NCI-H2107 treated with DMSO at 0.1 percent for 48 hours (cell line): Measurements from ENCODE around the gene NOL4L.

ENCODE experiments used
- DNase-seq: peaks from one replicate; lab custom pipeline; 2025; ENCODE audit not compliant: unreplicated experiment; lab: John Stamatoyannopoulos, UW

Gene NOL4L

DNA sequence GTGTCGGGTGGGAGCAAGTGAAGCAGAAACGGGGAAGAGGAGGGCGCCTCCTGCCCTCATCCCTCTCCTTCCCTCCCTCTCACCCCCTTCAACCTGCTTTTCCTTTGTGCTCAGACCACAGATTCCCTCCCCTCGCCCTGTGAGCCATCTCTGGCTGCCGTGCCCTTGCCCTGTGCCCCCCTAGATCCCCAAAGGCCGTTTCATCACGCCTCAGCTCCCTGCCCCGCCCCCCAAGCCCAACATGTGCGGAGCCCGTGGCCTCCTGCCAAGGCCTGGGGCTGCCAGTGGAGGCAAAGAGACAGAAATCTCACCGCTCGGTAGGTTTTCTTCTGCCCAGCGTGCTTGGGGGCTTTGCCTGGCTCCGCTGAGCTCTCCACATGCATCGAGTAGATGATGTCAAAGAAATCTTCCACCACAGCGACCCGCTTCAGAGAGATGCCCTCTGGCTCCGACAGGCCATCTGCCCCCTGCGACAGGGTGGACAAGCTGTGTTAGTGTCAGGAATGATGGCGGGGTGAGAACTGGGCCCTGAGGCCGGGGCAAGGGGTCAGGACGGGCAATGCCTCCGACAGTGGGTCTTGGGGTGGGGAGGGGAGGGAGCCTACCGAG, 57.6 kb downstream of the NOL4L start:
- DNase-seq = peak; percentile 44

DNA sequence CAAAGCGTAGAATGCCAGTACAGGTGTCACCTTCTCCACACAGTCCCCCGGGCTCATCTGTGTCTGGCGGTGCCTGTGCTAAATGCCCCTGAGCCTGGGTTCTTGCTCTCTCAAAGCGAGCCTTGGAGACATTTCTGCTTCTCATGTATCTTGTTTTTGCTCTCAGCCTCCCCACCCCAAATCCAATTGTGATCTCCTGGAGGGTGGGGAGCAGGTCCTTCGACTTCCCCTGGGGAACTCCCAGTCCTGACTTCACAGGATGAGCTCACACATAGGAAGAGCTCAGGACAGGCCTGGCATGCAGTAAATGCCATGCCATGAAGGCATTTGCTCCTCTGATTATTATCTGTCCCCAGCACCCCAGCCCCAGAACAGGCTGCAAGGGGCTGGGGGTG, 58.1 kb downstream of the NOL4L start:
- DNase-seq = peak; percentile 44

DNA sequence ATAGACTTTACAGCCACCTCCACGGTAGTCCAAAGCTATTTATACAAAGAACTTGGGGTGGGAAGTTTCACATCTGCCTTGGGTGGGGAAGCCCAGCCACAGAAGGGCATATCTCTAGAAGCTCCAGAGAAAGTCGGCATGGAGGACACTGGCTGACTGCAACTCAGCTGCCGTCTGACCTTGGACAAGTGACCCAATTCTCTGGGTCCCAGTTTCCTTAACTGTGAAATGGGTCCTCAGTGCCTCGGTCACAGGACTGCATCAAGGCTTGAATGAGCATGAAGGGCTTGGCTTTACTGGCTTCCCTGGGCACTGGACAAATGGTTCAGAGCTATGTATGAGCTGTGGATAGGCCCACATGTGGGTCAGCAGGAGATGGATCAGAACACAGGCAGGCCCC, 58.6 kb downstream of the NOL4L start:
- no peak for DNase-seq

DNA sequence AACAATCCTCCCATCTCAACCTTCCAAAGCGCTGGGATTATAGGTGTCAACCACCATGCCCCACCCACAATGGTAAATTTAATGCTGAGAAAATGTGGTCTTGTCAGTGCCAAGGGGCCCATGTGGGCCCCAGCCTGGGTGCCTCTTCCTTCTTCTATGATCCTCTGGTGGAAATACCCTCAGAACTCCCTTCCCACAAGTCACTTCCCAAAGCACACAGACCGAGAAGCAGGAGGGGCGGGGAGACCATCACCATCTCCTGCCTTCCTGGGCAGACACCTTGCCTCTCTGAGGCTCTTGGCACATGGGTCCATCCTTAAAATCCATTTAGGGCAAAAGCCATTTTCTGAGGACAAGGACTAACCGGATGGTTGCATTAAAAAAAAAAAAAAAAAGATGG, 59.0 kb downstream of the NOL4L start:
- DNase-seq = no peak

DNA sequence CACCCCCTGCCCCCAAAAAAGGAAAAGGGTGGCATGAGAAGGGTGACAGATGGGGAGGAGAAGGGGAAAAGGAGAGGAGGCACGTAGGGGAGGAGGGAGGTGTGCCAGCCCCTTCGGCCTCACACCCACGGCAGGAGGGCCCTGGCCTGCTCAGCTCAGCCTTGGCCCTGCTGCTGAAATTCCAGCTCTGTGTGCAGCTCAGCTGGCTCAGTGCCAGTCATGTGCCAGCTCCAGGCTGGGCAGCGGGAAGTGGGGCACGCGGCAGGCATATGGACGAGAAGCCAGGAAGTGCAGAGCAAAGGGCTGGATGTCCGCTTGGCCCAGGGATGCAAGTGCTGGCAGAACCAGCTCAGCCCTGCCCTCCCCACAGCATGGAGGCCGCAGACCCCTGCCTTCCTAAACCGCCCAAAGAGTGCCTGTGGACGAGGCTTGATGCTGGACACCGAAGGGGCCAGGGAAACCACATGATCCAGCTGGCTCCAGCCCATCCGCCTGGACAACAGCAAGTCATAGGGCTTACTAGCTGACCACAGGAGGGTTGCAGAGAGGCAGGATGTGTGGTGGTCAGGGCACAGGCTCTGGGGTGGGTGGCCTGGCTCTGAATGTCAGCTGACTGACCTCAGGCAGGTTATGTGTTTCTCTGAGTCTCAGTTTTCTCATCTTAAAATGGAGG, 60.2 kb downstream of the NOL4L start:
- no peak for DNase-seq

DNA sequence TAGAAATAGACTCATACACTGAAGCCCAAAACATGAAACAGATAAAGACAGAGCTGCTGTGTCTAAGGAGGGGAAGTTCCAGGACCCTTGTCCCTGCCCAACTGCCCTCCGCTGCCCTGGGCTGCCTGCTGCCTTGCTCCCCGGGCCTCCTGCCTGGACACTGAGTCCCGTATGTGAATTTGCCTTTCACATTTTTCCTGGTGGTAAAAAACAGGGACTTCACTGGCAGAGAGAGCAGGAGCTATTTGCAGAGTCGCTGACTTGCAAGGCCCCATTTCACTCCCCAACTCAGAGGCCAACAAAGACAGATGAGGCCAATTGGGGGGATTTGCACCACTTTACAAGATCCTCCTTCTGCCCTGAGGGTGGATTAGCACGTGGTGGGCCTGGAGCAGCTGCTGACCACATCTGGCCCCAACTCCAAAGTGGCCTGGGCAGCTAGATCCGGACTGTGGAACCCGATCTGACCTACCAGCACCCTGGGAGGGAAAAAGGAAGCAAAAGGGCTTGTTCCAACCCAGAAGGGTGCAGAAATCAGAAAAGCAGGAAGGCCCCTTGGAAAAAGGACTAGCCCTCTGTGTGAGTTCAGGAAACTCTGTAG, 61.4 kb downstream of the NOL4L start:
- DNase-seq = no peak

DNA sequence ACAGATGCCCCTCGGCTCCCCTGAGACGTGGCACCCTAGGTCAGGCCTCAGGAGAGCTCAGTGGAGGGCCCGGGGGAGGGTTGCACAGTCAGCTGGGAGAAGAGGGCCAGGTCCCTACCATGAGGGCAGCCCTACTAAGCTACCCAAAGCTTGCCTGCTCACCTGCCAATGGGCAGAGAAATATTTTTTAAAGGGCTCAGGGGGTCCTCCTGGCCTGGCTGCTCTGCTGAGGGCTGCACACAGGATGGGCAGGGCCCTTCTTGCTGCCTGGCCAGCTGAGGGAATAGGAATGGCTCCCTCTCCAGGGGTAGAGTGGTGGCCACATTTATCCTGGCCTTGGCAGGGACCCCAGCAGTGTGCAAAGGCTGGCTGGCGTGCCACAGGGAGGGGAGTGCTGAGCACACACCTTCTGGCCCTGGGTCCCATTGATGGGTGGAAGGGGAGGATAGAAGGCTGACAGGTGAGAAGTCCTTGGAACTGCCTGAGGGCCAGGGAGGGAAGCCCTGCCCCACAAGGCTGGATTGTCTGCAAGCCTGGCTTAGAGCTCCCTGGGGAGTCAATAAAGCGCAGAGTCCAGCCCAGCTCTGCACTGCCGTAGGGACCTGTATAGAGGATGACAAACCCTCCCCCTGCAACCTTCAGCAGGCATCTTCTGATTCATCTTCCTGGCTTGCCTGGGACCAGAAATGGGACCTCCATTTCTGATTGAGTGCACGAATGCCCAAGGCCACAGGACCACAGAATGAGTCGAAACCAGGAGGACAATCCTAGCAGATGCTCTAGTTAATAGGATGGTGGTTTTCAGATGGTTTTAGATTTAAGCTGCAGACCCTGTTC, 62.1 kb downstream of the NOL4L start:
- DNase-seq = peak; percentile 32

DNA sequence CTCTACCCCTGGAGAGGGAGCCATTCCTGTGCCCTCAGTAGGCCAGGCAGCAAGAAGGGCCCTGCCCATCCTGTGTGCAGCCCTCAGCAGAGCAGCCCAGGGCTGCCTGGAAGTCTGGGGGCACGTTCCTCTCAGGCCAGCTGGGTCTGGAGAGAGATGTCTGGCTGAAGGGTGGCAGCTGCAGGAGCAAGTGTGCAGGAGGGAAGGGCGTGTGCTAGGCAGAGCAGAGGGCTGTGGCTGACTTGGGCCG, 62.7 kb downstream of the NOL4L start:
- DNase-seq = no peak

DNA sequence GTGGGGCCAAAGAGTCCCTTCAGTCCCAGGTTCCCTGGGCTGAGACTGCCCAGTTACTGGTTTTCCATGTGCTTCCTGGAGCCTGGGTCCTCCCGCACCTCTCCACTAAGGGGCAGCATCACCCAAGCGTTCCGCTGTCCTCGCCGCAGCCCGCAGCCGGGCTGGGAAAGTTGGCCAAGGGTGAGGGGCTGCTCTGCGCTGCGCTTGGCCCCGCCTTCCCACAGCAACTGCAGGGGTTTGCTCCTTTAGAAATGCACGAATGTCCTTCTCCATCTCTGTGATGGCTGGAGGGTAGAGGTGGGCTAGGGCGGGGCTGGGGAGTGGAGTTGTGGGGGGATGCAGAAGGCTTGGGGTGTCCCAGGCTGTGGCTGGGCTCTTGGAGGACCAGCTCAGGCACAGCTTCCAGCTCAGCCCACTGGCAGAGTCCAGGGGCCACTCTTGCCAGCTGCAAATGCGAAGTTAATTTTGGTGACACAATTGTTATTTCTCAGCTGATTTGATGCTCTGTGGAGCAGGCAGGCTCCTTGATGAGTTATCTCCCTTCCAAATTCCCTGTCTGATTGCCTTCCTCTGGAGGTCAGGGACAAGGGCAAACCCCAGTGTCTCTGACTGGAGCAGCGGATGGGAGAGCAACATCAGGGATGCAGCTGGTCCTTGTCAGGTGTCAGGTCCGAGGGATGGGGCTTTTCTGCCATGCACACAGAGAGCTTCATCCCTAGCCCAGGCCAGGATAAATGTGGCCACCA, 63.2 kb downstream of the NOL4L start:
- peak; percentile 24 for DNase-seq

DNA sequence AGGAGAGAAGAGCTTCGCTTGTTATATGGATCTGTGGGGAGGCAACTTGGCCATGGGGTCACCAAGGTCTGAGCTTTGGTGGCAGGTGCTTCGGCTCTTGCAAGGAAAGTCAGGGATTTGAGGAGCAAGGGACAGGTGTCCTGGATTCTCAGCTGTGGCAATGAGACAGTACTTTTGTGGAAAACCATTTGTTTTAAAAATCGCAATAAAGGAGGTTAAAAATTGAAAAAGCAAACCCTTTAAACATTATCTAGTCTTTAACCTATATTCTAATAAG, 64.3 kb downstream of the NOL4L start:
- DNase-seq = no peak

DNA sequence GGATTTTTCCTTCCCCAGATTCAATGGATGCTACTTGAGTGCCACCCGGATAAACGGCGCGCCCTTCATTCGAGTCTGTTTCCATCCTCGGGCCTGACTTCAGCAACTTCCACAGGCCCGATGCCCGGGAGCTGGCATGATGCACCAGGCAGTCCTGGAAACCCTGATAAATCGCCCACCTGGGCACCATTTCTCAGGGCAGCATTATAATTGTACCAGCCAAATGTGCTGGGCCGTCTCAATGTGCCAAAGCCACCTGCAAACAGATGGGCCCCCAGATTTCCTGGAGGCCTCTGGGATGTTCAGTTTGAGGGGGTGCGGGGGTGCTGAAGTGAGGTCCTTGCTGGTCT, 65.8 kb downstream of the NOL4L start:
- DNase-seq = no peak

DNA sequence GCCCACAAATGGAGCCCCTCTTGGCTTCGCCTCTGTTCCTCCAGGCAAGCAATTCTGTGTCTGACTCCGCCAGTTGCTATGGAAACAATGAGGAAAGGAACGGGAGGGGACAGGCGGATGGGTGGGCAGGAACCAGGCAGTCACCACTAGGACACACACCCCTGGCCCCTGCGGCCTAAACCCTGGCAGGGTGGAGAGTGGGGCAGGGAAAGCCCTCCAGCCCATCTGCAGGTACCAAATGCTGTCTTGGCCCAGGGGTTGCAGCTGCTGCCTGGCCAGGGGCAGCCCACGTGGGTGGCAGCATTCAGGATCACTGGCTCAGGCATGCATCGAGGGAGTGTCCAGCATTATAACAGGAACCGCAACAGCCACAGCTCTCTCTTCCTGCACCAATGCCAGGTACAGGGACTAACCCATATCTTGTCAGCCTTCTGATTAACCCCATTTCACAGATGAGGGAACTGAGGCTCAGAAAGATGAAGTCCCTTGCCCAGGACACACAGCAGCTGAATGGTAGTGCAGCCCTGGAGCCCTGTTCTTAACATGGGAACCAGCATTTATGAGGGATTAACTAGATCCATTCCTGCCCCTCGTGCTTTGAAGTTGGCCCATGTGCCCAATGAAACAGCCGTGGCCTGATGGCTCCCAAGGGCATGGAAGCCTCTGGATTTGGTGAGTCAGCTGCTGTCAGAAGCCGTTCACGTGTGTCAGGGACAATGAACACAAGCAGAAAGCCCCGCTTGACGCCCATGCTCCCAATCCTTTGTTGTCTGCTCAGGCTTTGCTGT, 66.3 kb downstream of the NOL4L start:
- no peak for DNase-seq

DNA sequence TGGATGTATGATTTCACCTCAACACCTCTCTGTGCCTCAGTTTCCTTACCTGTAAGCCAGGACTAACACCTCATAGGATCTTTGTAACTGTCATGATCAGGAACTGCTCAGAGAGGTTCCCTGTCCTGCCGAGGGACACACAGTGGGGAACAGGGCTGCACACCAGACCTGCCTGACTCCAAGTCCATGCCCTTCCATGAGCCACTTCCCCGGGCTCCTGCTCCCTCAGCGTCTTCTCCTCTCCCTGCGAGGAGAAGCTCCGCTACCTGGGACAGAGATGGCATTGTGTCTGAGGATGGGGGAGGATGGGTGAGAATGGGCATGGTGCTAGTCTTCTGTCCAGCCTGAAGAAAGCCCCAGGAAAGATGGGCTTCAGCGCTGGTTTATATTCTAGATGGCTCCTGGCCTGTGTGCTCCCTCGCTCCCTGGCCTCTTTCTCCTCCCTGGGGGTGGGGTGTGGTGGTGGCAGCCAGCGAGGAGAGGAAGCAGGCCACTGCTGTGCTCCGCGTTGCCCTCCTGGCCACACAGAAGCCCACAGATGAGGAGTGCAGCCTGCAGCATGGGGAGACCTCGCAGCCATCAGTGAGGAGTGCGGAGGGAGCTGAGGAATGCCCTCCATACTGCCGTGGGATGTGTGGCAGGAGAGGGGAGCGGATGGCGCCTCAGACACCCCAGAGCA, 67.1 kb downstream of the NOL4L start:
- no peak for DNase-seq

DNA sequence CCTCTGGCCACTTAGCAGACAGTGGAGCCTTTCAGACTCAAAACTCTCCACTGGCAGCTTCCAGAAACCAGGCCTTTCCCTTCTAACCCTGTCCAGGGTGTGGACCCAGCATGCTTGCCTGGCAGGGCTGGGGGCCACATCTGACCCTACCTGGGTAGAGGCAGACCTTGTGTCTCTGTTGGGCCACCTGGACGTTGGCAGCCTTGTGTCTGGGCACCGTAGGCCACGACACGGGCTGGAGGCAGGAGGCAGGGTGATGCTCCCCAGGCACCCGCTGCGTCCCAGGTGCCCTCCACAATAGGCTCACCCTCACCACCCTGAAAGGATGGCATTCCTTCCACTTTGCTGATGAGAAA, 67.6 kb downstream of the NOL4L start:
- DNase-seq = no peak

DNA sequence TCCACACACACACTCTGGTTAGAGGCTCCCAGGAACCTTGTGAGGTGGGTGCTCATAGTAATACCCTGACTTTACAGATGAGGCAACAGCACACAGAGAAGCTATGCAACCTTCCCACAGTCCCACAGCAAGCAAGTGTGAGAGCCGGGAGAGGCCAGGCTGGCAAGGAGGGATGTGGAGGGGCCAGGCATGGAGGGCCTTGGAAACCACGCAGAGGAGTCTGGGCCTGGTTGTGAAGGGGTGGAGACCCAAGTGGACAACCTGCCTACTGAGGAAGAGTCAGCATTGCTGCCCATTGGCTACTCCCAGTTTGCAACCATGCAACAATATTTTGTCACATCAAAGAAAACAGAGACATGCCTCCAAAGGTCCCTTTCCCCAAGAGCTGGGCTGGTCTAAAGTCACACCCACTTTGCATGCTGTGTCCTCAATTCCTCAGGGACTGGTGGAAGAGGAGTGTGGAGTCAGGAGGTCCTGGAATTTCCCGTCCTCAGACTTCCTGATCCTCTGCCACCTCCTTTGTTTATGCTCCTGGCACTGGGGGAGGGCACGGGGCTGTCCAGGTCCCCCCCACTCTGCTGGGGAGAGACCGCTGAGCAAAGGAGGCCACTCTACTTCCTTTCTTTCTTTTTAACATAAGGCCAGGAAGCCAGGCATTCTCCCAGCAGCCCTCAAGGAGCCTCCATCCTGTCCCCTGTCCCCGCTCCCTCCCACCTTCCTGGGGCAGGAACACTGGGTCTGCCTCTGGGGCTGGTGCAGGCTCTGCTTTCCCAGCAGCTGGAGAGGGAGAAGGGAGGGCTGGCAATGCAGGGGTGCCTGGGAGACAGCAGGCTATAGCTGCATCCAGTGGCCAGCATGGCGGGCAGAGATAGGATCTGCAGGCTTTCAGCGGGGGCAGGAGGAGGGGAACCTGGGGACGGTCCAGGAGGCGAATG, 68.3 kb downstream of the NOL4L start:
- no peak for DNase-seq

DNA sequence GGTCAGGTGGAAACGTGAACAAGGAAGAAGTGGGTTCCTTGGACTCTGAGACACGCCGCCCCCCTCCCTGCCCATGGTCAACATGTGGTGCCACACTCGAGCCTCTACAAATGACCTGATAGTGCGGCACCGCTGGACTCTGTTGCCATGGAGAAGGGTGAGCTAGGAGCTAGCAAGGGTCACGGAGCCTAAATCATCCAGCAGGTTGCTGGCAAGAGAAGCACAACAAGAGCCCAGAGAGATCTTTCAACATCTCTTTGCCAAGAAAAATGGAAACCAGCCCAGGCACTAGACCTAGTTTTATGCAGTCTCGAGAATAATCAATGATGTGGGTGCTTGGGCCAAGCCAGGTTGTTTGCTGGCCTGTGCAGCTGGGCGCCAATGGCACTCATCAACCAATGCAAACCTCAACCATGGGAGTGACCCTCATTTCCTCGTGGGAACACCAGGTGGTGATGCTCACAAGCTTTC, 69.5 kb downstream of the NOL4L start:
- no peak for DNase-seq

DNA sequence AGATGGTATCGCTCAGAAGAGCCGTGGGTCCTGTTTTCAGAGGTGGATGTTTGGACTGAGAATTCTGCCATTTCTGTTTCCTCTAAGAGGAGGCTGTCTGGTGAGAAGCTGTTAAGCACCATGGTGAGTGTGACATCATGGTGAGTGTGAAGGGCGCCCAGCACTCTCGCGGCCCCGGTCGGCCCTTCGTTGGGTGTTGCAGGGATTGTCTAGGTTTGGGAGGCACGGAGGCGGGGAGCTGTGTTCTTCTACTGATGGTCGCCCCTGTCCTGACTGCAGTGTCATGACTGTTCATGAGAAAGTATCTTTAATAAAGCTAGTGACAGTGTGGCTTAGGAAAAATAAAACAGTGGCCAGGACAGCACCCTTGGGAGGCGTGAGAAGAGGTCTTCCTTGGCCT, 70.4 kb downstream of the NOL4L start:
- no peak for DNase-seq

DNA sequence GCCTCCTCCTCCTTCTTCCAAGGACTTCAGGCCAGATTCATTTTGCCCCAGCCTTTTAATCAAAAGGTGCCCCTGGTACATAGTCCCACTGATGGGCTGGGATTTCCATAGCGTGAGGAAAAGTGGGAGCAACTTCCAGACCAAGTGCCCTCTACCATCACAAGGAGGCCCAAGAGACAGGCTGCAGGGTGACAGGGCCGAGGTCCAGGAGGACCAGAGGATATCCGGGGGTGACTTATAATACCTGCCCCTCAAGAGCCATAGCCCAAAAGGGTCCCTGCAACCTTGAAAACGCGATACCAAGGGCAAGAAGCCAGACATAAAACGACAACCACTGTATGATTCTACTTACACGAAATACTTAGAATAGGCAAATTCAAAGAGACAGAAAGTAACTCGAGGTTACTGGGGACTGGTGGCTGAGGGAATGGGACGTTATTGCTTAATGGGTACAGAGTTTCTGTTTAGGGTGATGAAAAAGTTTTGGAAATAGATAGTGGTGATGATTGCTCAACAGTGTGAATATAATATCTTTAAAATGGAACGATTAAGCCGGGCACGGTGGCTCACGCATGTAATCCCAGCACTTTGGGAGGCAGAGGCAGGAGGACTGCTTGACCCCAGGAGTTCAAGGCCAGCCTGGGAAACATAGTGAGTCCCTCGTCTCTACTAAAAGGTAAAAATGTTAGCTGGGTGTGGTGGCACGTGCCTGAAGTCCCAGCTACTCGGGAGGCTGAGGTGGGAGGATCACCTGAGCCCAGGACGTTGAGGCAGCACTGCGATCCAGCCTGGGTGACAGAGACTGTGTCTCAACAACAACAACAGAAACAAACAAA, 71.9 kb downstream of the NOL4L start:
- DNase-seq = no peak

DNA sequence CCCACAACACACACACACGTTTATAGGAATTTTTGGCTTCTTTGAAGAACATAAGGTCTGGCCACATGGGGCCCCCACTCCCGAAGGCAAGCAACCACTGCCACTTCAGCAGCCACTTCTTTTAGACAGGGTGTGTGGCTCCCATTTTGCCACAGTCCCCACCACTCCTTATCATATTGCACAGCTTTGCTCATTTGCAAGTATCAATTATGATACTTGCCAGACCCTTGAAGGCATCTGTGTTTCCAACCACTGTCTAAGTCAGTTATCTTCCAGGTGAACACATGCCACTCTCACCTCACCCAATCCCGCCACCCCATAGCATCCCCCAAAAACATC, 73.1 kb downstream of the NOL4L start:
- no peak for DNase-seq
